Superior temporal gyrus (tissue), 1 donor: Measurements from ENCODE around the gene FTH1.
"Not testable (repeated sequence)": the region's sequence is repeated elsewhere in the genome, so short reads cannot be mapped to it uniquely, and the experiment has no call there.

Source experiments
- DNase-seq: peaks from one replicate; pipeline ENCODE4 v3.0.0-alpha.2; 2016; ENCODE audit errors: extremely low spot score

Gene FTH1

GRCh38 chr11:61963282-61964057 is 4.0 kb downstream of the FTH1 start:
- DNase-seq: peak; percentile 55

GRCh38 chr11:61963016-61963281 is 4.5 kb downstream of the FTH1 start:
- no peak for DNase-seq

DNA sequence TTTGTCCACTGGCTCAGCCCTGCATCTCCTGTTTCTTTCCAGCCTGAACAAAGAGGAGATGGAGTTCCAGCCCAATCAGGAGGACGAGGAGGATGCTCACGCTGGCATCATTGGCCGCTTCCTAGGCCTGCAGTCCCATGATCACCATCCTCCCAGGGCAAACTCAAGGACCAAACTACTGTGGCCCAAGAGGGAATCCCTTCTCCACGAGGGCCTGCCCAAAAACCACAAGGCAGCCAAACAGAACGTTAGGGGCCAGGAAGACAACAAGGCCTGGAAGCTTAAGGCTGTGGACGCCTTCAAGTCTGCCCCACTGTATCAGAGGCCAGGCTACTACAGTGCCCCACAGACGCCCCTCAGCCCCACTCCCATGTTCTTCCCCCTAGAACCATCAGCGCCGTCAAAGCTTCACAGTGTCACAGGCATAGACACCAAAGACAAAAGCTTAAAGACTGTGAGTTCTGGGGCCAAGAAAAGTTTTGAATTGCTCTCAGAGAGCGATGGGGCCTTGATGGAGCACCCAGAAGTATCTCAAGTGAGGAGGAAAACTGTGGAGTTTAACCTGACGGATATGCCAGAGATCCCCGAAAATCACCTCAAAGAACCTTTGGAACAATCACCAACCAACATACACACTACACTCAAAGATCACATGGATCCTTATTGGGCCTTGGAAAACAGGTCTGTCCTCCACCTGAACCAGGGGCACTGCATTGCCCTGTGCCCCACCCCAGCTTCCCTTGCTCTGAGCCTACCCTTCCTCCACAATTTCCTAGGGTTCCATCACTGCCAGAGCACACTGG is 5.0 kb downstream of the FTH1 start:
- no peak for DNase-seq

DNA sequence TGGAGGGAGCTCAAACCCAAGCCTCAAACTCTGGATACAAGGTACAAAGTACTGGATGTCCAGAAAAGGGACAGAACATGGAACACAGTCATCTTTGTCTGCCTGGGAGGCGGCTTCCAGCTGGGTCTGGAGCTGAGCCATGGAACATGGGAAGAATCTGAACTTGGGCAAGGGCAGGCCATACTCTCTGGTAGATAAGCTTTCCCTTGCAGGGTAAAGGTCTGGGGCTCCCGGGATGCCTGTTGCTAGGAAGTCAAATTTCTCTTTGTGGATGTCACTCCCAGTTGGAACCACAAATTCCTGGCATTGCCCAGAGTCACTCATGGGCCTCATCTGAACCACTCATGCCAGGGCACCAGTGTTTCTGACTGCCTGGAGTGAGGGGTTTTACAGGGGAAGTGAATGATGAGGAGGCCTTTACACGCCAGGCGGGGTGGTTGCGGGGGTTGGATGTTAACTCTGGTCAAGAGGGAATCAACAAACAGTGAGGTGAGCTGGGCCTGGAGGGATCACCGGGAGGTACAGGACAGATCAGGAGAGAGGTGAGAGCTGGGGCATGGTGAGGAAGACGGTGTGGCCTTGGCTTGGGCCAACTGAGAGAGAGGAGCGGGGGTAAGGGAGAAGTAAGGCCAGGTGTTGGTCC is 5.7 kb downstream of the FTH1 start:
- DNase-seq: peak; percentile 89

GRCh38 chr11:61960532-61960931 is 6.9 kb downstream of the FTH1 start:
- no peak for DNase-seq

DNA sequence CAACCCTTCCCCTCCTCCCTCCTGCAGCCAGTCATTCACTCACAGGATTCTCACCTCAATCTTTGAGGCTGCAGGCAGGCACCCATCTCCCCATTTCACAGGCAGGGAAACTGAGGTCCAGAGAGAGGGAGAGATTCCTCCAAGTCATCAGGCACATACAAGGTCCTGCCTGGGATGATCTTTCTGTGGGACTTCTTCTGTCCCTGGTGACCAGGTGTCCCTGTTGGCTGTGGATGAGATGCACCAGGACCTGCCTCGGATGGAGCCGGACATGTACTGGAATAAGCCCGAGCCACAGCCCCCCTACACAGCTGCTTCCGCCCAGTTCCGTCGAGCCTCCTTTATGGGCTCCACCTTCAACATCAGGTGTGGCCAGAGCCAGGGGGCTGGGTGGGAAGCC is 7.8 kb downstream of the FTH1 start:
- DNase-seq: no peak

DNA sequence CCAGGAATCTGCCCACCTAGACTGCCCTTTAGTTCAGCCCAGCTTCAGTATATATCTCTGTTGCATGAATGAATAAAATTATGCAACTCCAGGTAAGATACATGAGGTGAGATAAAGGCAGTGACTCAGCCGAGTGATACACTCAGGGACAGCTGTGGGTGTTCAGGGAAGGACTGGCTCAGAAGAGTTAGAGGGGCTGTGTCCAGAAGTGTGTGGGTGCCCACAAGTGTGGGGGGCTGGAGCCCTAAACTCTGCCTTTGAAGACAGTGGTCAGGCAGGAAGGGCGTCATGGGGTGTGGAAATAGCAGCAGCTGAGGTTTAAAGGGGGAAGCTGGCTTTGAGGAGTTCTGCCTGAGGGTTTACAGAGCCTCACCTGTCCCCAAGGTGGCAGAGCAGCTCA is 8.3 kb downstream of the FTH1 start:
- DNase-seq: no peak

DNA sequence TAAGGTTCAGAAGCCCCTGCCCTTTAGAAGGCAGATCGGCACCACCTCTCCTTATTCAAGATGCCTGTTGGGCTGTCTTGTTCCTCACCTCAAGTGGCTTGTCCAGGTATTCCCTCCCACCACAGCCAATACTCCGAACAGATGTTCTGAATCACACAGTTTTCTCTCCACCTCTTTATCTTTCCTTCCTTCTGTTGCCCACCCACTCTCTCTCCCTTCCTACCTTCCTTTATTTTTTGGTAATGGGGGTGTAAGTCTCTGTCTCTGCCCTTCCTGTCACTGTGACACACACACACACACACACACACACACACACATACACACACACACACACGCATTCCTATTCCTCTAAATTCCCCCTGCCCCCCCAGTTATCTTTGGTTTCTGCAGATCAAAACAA is 8.8 kb downstream of the FTH1 start:
- no peak for DNase-seq

DNA sequence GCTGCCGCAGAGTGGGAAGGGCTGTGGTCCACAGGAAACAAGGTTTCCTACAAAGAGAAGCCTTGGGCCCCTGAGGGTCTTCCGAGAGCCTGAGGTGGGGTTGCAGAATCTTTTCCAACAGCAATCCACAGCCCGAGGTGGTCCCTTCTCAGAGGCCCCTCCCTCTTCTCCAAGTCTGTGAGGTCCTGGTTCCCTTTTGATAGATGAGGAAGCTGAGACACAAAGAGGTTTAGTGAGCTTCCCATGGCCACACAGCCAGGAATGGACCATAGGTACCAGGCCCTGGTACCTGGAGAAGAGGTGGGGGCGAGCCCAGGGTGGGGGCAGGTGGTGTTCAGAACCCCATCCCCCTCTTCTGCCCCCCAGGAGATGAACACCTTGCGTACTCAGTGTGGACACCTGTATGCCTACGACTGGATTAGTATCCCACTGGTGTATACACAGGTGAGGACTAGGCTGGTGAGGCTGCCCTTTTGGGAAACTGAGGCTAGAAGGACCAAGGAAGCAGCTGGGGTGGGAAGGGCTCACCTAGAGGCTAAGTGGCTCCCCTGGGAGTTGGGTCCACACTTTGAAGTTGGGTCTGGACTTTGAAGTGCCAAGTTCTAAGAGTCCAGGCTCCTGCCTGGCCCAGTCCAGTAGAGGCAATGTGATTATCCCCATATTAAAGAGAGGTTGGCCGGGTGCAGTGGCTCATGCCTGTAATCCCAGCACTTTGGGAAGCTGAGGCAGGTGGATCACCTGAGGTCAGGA is 10.2 kb downstream of the FTH1 start:
- DNase-seq: no peak

DNA sequence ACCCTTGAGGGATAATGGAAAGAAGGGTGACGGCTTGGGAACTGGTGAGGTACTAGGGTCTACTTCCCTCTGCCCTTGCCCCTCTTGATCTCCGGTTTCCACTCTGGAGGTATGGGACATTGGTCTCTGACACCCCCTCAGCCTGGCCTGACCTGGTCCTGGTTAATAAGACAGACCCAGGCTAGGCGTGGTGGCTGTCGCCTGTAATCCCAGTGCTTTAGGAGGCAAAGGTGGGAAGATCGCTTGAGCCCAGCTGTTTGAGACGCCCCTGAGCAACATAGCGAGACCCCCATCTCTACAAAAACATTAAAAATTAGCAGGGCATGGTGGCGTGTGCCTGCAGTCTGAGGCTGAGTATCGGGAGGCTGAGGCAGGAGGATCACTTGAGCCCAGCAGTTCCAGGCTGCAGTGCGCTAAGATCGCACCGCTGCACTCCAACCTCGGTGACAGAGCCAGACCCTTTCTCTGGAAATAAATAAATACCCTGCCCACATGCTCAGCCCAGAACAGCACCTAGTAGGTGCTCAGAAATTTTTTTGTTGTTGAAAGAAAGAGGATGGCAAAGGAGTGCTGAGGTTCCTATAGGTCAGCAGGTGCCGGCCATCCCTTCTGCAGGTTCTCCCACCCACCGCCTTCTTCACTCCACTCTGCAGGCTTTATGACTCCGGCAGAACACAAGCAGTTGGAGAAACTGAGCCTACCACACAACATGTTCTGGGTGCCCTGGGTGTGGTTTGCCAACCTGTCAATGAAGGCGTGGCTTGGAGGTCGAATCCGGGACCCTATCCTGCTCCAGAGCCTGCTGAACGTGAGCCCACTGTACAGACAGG is 11.0 kb downstream of the FTH1 start:
- DNase-seq: no peak

- no peak for DNase-seq
Measured at GRCh38 chr11:61955422-61956135, 11.9 kb downstream of the FTH1 start.

- DNase-seq: peak; percentile 42
Measured at GRCh38 chr11:61954851-61955421, 12.5 kb downstream of the FTH1 start.

GRCh38 chr11:61954106-61954850 is 13.2 kb downstream of the FTH1 start:
- peak; percentile 9 for DNase-seq

DNA sequence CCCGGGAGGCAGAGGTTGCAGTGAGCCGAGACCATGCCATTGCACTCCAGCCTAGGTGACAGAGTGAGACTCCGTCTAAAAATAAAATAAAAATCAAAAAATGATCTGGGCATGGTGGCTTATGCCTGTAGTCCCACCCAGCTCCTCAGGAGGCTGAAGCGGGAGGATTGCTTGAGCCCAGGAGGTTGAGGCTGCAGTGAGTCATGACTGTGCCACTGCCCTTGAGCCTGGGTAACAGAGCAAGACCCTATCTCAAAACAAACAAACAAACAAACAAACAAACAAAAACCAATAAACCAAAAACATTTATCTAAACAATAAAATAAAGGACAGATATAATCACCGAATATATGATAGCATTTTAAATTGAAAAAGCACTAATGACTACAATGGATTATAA is 13.8 kb downstream of the FTH1 start:
- DNase-seq: not testable (repeated sequence)

DNA sequence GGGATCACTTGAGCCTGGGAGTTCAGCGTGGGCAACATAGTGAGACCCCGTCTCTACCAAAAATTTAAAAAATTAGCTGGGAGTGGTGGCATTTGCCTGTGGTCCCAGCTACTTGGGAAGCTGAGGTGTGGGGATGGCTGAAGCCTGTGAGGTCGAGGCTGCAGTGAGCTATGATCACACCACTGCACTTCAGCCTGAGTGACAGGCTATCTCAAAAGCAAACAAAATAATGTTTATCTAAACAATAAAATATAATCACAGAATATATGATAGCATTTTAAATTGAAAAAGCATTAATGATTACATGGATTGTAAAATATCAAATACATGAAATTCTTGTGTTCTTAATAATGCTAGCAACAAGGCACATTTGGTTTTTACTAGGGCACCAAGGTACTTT is 14.6 kb downstream of the FTH1 start:
- DNase-seq: no peak

DNA sequence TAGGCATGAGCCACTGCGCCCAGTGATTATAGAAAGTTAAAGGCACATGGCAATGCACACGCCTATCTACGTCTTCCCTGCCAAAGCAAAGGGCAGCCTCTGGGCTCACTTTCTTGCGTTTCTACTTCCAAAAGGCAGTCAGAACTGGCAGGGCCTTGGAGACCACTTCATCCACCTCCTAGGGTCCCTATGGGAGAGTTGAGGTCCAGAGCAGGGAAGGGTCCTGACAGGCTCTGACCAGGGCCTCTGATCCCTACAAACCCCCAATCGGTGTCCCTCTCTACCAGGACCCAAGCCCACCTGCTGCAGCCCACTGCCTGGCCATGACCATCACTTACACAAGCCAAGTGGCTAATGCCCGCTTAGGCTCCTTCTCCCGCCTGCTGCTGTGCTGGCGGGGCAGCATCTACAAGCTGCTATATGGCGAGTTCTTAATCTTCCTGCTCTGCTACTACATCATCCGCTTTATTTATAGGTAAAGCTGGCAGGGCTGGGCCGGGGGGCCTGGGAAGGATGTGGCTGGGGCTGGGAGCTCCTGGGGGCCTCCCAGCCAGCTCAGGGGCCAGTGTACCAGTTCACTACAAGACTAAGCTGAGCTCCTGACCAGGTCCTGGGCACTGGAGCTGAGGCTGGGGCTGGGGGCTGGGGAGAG is 15.8 kb downstream of the FTH1 start:
- DNase-seq: peak; percentile 21

DNA sequence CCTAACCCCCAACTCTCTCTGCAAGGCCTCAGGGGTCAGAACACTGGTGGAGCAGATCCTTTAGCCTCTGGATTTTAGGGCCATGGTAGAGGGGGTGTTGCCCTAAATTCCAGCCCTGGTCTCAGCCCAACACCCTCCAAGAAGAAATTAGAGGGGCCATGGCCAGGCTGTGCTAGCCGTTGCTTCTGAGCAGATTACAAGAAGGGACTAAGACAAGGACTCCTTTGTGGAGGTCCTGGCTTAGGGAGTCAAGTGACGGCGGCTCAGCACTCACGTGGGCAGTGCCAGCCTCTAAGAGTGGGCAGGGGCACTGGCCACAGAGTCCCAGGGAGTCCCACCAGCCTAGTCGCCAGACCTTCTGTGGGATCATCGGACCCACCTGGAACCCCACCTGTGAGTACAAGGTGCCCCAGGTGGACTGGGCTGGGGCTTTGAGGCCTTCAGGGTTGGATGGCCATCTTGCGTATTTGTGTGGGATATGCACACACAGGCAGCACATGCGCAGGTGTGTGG is 17.3 kb downstream of the FTH1 start, which contains the start of gene BEST1:
BEST1 (plus strand) TSS at position 317 of the 513 bp plus-strand sequence. CDS start 1,456 bp downstream, outside the sequence.
- peak; percentile 85 for DNase-seq

- peak; percentile 99 for DNase-seq
Measured at GRCh38 chr11:61949169-61950034, 18.0 kb downstream of the FTH1 start.
